Mesothelial cell of epicardium (in vitro differentiated cells): Measurements from ENCODE around the gene TMEM158. TPM values are rescaled to one million over a fixed set of nuclear protein-coding genes. Genes with fewer than 3 reads are reported as not detected.

ENCODE experiments used
- DNase-seq, 2 experiments: peaks; one replicate each; pipeline ENCODE4 v3.0.0; 2021; ENCODE audit warnings: low spot score in 2 of 2; ENCODE audit not compliant: unreplicated experiment in 2 of 2
- H3K27ac Mint-ChIP-seq: 2 replicates; pipeline ENCODE4 v1.8.0; 2021; ENCODE audit warnings: mixed read lengths
- H3K27me3 Mint-ChIP-seq: 2 replicates; pipeline ENCODE4 v1.8.0; 2021; ENCODE audit warnings: low read depth, mixed read lengths
- H3K36me3 Mint-ChIP-seq: 2 replicates; pipeline ENCODE4 v1.8.0; 2021; ENCODE audit warnings: mixed read lengths
- H3K4me1 Mint-ChIP-seq: 2 replicates; pipeline ENCODE4 v1.8.0; 2021; ENCODE audit warnings: mixed read lengths
- H3K4me3 Mint-ChIP-seq: 2 replicates; pipeline ENCODE4 v1.8.0; 2021; ENCODE audit warnings: mild to moderate bottlenecking, moderate library complexity, mixed read lengths
- H3K9me3 Mint-ChIP-seq: 2 replicates; pipeline ENCODE4 v1.8.0; 2021; ENCODE audit warnings: mixed read lengths
- total RNA-seq: library from RNA; stranded (reverse); gene quantifications from 3 replicates; pipeline ENCODE4 v1.2.1, GENCODE V29; 2021
- TF ChIP-seq, protein P1 (sequence below): fragments of 200-600 bp; sonication (generic); IDR thresholded peaks from one replicate; pipeline ENCODE4 v1.5.0; 2021; ENCODE audit warnings: antibody characterized with exemption; ENCODE audit not compliant: unreplicated experiment

The TMEM158 gene
- total RNA-seq, 1 donor from 2014 or later, result 3.6 TPM

DNA sequence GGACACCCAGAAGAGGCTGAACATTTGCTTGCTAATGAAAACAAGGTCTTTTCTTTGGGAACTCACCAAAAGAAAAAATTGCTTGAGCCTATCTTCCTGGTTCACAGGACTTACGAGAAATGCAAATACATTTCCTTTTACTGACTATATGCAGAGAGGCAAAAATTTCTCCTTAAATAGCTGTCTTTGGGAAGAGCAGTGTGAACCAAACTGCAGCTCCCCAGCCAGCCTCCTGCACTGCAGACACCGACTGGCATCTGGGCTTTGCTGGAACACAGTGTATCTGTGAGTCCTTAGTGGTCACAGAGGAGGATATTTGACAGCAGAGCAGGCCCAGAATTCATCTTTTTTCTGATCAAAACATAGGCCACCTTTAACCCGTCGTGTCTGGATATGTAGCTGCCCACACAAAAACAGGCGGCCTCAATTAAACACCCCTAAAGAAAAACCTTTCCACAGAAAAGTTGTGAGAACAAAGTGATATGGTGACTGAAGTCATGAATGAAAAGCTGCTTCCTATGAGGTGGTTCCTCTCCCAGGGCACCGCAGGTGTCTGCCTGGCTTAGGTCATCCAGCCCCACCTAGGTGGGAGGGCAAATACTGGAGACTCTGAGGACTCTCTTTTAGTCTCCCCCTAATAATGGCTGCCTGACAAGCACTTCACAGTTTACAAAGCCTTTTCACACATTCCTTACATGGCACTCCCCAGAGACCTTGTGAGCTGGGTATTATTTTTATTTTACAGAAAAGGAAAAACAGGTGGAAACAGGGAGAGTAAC, 46.1 kb upstream of the TMEM158 start:
- TF ChIP-seq, protein P1, sequence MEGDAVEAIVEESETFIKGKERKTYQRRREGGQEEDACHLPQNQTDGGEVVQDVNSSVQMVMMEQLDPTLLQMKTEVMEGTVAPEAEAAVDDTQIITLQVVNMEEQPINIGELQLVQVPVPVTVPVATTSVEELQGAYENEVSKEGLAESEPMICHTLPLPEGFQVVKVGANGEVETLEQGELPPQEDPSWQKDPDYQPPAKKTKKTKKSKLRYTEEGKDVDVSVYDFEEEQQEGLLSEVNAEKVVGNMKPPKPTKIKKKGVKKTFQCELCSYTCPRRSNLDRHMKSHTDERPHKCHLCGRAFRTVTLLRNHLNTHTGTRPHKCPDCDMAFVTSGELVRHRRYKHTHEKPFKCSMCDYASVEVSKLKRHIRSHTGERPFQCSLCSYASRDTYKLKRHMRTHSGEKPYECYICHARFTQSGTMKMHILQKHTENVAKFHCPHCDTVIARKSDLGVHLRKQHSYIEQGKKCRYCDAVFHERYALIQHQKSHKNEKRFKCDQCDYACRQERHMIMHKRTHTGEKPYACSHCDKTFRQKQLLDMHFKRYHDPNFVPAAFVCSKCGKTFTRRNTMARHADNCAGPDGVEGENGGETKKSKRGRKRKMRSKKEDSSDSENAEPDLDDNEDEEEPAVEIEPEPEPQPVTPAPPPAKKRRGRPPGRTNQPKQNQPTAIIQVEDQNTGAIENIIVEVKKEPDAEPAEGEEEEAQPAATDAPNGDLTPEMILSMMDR, result no peak
- Mint-ChIP-seq H3K4me3 (no peak overlapping the region), H3K27me3 (peaks cover 9% of the 10 kb centered on the region), H3K27ac (no peak overlapping the region), H3K9me3 (peaks cover 2% of the 10 kb centered on the region), H3K4me1 (peaks cover 2% of the 10 kb centered on the region), H3K36me3 (no peaks in the 10 kb centered on the region)
- no peak for DNase-seq

DNA sequence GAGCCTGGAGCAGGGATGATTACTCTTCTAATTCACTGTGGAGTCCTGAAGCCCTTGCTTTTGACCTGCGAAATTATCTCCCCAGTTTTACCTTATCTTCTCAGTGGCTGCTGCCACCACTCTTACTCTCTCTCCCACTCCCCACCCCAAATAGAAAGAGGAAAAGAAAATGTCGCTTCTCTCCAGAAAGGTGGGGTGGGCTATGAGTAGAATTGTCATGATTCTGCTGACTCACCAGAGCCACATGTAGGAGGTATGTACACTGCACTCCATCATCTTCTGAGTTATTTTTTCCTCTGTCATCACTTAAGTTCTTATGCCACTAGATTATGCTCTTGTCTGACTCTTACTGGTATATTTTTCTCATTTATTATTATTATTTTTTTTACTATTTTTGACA, 43.9 kb upstream of the TMEM158 start:
- Mint-ChIP-seq H3K27ac (no peak overlapping the region), H3K9me3 (no peaks in the 10 kb centered on the region), H3K27me3 (peaks cover 8% of the 10 kb centered on the region), H3K4me1 (peaks cover 2% of the 10 kb centered on the region), H3K36me3 (no peaks in the 10 kb centered on the region), H3K4me3 (no peak overlapping the region)
- TF ChIP-seq, protein P1, result no peak
- DNase-seq, result no peak

DNA sequence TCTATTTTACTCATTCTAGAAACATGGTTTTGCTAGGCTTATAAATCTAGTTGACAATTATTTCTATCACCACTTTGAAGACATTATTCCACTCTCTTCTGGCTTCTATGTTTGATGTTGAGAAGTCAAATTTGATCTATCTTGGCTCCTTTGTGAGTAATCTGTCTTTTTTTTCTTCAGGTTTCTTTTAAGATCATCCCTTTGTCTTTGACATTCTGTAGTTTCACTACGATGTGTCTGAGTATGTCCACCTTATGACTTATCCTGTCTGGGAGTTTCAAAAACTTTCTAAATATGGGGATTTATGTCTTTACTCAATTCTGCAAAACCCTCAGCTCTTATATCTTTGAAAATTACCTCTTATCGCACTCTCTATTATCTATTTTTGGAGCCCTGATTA, 41.0 kb upstream of the TMEM158 start:
- no peak for DNase-seq

DNA sequence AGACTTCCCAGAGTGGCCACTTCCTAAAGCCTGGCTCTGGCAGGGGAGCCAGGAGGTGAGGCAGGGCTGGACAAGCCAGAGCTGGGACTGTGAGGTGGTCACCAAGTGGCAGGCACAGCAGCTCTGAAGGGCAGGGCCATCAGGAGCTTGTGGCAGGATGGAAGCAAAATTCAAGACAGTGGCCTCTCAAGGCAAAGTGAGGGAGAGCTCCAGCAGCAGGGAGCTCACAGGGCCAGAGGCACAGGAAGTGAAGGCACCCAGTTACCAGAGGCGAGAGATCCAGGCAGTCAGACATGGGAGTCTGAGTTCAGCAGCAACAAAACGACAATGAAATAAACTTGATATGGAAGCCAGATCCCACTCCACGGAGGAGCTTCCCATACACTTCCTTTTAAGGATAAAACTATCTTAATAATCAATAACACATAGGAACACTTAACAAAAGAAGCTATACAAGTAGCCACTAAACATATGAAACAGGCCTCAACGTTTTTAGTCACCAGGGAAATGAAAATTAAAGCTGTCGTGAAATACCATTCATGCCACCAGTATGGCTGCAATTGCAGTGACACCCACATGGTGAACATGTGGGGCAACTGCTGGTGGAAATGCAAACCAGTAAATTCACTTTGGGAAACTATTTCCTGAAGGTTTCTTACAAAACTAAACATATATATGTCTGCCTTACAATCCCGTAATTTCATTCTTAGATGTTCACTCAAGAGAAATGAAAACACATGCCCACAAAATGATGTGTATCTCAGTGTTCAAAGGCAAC, 35.4 kb upstream of the TMEM158 start:
- no peak for DNase-seq
- Mint-ChIP-seq H3K9me3 (no peaks in the 10 kb centered on the region), H3K4me3 (no peak overlapping the region), H3K4me1 (no peaks in the 10 kb centered on the region), H3K36me3 (no peaks in the 10 kb centered on the region), H3K27me3 (peaks cover 16% of the 10 kb centered on the region), H3K27ac (no peak overlapping the region)
- TF ChIP-seq, protein P1, result no peak

More for the DNA sequence above, 41.0 kb upstream of the TMEM158 start:
- Mint-ChIP-seq H3K9me3 (no peaks in the 10 kb centered on the region), H3K4me1 (peaks cover 2% of the 10 kb centered on the region), H3K27ac (no peak overlapping the region), H3K27me3 (peaks cover 3% of the 10 kb centered on the region), H3K36me3 (no peaks in the 10 kb centered on the region), H3K4me3 (no peak overlapping the region)
- TF ChIP-seq, protein P1, result no peak

DNA sequence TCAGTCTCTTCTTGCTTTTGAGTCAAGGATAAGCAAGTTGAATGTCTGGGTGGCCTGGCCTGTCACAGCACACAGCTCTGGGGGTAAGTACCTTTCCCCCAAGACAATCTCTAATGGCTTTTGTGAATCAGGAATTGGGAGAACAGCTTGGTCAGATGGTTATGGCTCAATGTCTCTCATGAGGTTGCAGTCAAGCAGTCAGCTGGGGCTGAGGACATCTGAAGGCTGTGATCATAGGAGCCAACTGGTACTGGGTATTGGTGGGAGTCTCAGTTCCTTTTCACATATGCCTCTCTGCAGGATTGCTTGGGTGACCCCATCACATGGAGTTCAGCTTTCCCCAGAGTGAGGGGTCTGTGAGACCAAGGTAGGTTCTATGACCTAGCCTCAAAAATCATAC, 33.0 kb upstream of the TMEM158 start:
- no peaks in the 10 kb centered on the region for H3K4me1 Mint-ChIP-seq
- TF ChIP-seq, protein P1, result no peak
- no peak overlapping the region for H3K4me3 Mint-ChIP-seq

More for the DNA sequence above, 33.0 kb upstream of the TMEM158 start:
- no peak overlapping the region for H3K27ac Mint-ChIP-seq
- peaks cover 16% of the 10 kb centered on the region for H3K27me3 Mint-ChIP-seq
- no peaks in the 10 kb centered on the region for H3K9me3 Mint-ChIP-seq
- H3K36me3 Mint-ChIP-seq, result no peaks in the 10 kb centered on the region
- no peak for DNase-seq
